HG03045 (cell line): ENCODE measurements around the gene TET1.
"Not testable (repeated sequence)": the region's sequence is repeated elsewhere in the genome, so short reads cannot be mapped to it uniquely, and the experiment has no call there.

ENCODE experiments used
- ATAC-seq: cut with Tn5 transposase; IDR thresholded peaks from one replicate; pipeline ENCODE4 v1.9.1; 2021; ENCODE audit warnings: mild to moderate bottlenecking, moderate library complexity; ENCODE audit not compliant: unreplicated experiment

The TET1 gene

GRCh38 chr10:68604441-68604840 is 44.3 kb downstream of the TET1 start:
- ATAC-seq, result no peak

- no peak for ATAC-seq
These were observed 46.8 kb downstream of the TET1 start for GRCh38 chr10:68606918-68607317.

- ATAC-seq, result not testable (repeated sequence)
These were observed 49.9 kb downstream of the TET1 start for GRCh38 chr10:68610023-68610422.

GRCh38 chr10:68611227-68611626 is 51.1 kb downstream of the TET1 start:
- no peak for ATAC-seq

GRCh38 chr10:68613974-68614373 is 53.8 kb downstream of the TET1 start:
- ATAC-seq, result not testable (repeated sequence)

- not testable (repeated sequence) for ATAC-seq
These were observed 57.6 kb downstream of the TET1 start for GRCh38 chr10:68617691-68618090.

- ATAC-seq, result no peak
These were observed 58.1 kb downstream of the TET1 start for GRCh38 chr10:68618234-68618633.

- no peak for ATAC-seq
These were observed 59.5 kb downstream of the TET1 start for GRCh38 chr10:68619595-68619994.

GRCh38 chr10:68625316-68625921 is 65.3 kb downstream of the TET1 start:
- ATAC-seq, result no peak

- no peak for ATAC-seq
These were observed 68.5 kb downstream of the TET1 start for GRCh38 chr10:68628576-68629127.

- ATAC-seq, result not testable (repeated sequence)
These were observed 72.1 kb downstream of the TET1 start for GRCh38 chr10:68632271-68632560.

GRCh38 chr10:68633281-68633680 is 73.1 kb downstream of the TET1 start:
- no peak for ATAC-seq

- no peak for ATAC-seq
These were observed 73.8 kb downstream of the TET1 start for GRCh38 chr10:68633816-68634466.

GRCh38 chr10:68636335-68636734 is 76.2 kb downstream of the TET1 start:
- no peak for ATAC-seq

- not testable (repeated sequence) for ATAC-seq
These were observed 83.4 kb downstream of the TET1 start for GRCh38 chr10:68643550-68643949.

GRCh38 chr10:68647672-68648341 is 87.7 kb downstream of the TET1 start:
- ATAC-seq, result no peak

- ATAC-seq, result no peak
These were observed 95.5 kb downstream of the TET1 start for GRCh38 chr10:68655620-68656126.

- no peak for ATAC-seq
These were observed 105.7 kb downstream of the TET1 start for GRCh38 chr10:68665841-68666240.

GRCh38 chr10:68666280-68666760 is 106.2 kb downstream of the TET1 start:
- ATAC-seq, result no peak

GRCh38 chr10:68668231-68668630 is 108.1 kb downstream of the TET1 start:
- ATAC-seq, result no peak

GRCh38 chr10:68668972-68669371 is 108.8 kb downstream of the TET1 start:
- ATAC-seq, result no peak

- ATAC-seq, result no peak
These were observed 124.3 kb downstream of the TET1 start for GRCh38 chr10:68684413-68684812.
